ENCODE data around the gene PHF23.

GRCh38 chr17:7203391-7203790, 35.9 kb downstream of the PHF23 start:
- TF ChIP-seq, protein P1, sequence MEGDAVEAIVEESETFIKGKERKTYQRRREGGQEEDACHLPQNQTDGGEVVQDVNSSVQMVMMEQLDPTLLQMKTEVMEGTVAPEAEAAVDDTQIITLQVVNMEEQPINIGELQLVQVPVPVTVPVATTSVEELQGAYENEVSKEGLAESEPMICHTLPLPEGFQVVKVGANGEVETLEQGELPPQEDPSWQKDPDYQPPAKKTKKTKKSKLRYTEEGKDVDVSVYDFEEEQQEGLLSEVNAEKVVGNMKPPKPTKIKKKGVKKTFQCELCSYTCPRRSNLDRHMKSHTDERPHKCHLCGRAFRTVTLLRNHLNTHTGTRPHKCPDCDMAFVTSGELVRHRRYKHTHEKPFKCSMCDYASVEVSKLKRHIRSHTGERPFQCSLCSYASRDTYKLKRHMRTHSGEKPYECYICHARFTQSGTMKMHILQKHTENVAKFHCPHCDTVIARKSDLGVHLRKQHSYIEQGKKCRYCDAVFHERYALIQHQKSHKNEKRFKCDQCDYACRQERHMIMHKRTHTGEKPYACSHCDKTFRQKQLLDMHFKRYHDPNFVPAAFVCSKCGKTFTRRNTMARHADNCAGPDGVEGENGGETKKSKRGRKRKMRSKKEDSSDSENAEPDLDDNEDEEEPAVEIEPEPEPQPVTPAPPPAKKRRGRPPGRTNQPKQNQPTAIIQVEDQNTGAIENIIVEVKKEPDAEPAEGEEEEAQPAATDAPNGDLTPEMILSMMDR (IDR thresholded peaks at IDR 0.05) = no peak
- TF ChIP-seq POLR2A (IDR thresholded peaks at IDR 0.05) = no peak
